A549 (cell line): ENCODE measurements around the gene NPPA.
"Not testable (repeated sequence)": the region's sequence is repeated elsewhere in the genome, so short reads cannot be mapped to it uniquely, and the experiment has no call there.

Source experiments
- TF ChIP-seq, protein P1 (sequence below): fragments of 250-450 bp; sonication (Bioruptor Pico); IDR thresholded peaks from 2 replicates; pipeline ENCODE4 v1.5.0; 2020; ENCODE audit warnings: low read depth, mild to moderate bottlenecking, moderate library complexity
- TF ChIP-seq, protein P2 (sequence below): fragments of >200 bp; sonication (Bioruptor Twin); formaldehyde crosslinking; IDR thresholded peaks from 3 replicates; pipeline ENCODE4 v1.5.1; 2016

DNA sequence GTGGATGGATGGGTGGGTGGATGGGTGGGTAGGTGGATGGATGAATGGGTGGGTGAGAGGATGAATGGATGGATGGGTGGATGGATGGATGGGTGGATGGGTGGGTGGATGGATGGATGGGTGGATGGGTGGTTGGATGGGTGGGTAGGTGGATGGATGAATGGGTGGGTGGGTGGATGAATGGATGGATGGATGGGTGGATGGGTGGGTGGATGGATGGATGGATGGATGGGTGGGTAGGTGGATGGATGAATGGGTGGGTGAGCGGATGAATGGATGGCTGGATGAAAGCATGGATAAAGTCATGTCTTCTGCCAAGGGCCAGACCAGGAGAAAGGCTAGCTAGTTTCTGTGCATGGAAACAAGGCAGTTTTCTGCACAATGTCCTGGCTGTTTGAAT is 46.9 kb upstream of the NPPA start:
- TF ChIP-seq, protein P1, sequence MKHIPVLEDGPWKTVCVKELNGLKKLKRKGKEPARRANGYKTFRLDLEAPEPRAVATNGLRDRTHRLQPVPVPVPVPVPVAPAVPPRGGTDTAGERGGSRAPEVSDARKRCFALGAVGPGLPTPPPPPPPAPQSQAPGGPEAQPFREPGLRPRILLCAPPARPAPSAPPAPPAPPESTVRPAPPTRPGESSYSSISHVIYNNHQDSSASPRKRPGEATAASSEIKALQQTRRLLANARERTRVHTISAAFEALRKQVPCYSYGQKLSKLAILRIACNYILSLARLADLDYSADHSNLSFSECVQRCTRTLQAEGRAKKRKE (CRISPR knock-in tag), result not testable (repeated sequence)
- TF ChIP-seq, protein P2, sequence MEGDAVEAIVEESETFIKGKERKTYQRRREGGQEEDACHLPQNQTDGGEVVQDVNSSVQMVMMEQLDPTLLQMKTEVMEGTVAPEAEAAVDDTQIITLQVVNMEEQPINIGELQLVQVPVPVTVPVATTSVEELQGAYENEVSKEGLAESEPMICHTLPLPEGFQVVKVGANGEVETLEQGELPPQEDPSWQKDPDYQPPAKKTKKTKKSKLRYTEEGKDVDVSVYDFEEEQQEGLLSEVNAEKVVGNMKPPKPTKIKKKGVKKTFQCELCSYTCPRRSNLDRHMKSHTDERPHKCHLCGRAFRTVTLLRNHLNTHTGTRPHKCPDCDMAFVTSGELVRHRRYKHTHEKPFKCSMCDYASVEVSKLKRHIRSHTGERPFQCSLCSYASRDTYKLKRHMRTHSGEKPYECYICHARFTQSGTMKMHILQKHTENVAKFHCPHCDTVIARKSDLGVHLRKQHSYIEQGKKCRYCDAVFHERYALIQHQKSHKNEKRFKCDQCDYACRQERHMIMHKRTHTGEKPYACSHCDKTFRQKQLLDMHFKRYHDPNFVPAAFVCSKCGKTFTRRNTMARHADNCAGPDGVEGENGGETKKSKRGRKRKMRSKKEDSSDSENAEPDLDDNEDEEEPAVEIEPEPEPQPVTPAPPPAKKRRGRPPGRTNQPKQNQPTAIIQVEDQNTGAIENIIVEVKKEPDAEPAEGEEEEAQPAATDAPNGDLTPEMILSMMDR, result not testable (repeated sequence)
